KOPT-K1 (cell line): ENCODE data around the gene PHF8.

Experiments
- H3K27ac ChIP-seq: fragments of 200-600 bp; sonication (generic); 2 replicates; pipeline ENCODE4 v1.5.1; 2016; ENCODE audit warnings: antibody characterized with exemption, mild to moderate bottlenecking, low read depth, low read length; ENCODE audit not compliant: poor library complexity, severe bottlenecking
- H3K36me3 ChIP-seq: fragments of 200-600 bp; sonication (generic); 2 replicates; pipeline ENCODE4 v1.5.1; 2017; ENCODE audit warnings: antibody characterized with exemption, mild to moderate bottlenecking, low read length, moderate library complexity; ENCODE audit not compliant: insufficient read depth
- H3K9me3 ChIP-seq: fragments of 200-600 bp; sonication (generic); 2 replicates; pipeline ENCODE4 v1.5.1; 2017; ENCODE audit warnings: antibody characterized with exemption, low read length, mild to moderate bottlenecking; ENCODE audit not compliant: insufficient read depth, poor library complexity, severe bottlenecking

Gene PHF8

GRCh38 chrX:53969540-53969939 lies 74.7 kb downstream of the PHF8 start:
- Histone ChIP-seq H3K36me3 (peaks cover 20% of the 10 kb centered on the region), H3K9me3 (peaks cover 11% of the 10 kb centered on the region), H3K27ac (no peak overlapping the region)

GRCh38 chrX:53950130-53950733 lies 94.0 kb downstream of the PHF8 start:
- H3K27ac ChIP-seq, result no peak overlapping the region
- peaks cover 5% of the 10 kb centered on the region; the same call in 1 of the 2 replicates for H3K36me3 ChIP-seq
- H3K9me3 ChIP-seq, result no peaks in the 10 kb centered on the region

GRCh38 chrX:53940180-53940579 lies 104.1 kb downstream of the PHF8 start:
- Histone ChIP-seq H3K27ac (no peak overlapping the region), H3K36me3 (peaks cover 45% of the 10 kb centered on the region), H3K9me3 (no peaks in the 10 kb centered on the region)

GRCh38 chrX:53939127-53939526 lies 105.1 kb downstream of the PHF8 start:
- peaks cover 45% of the 10 kb centered on the region for H3K36me3 ChIP-seq
- no peak overlapping the region for H3K27ac ChIP-seq
- no peaks in the 10 kb centered on the region for H3K9me3 ChIP-seq

- H3K9me3 ChIP-seq, result no peaks in the 10 kb centered on the region
- no peak overlapping the region for H3K27ac ChIP-seq
- H3K36me3 ChIP-seq, result no peaks in the 10 kb centered on the region
These were observed 113.5 kb downstream of the PHF8 start for GRCh38 chrX:53930515-53931380.

GRCh38 chrX:53926030-53926429 lies 118.2 kb downstream of the PHF8 start:
- no peaks in the 10 kb centered on the region for H3K36me3 ChIP-seq
- H3K9me3 ChIP-seq, result no peaks in the 10 kb centered on the region
- H3K27ac ChIP-seq, result no peak overlapping the region

GRCh38 chrX:53918702-53919101 lies 125.6 kb downstream of the PHF8 start:
- H3K9me3 ChIP-seq, result no peaks in the 10 kb centered on the region
- H3K27ac ChIP-seq, result no peak overlapping the region
- H3K36me3 ChIP-seq, result no peaks in the 10 kb centered on the region

GRCh38 chrX:53900623-53901022 lies 143.7 kb downstream of the PHF8 start:
- Histone ChIP-seq H3K9me3 (no peaks in the 10 kb centered on the region), H3K27ac (no peak overlapping the region), H3K36me3 (no peaks in the 10 kb centered on the region)

GRCh38 chrX:53895270-53895669 lies 149.0 kb downstream of the PHF8 start:
- Histone ChIP-seq H3K9me3 (no peaks in the 10 kb centered on the region), H3K36me3 (no peaks in the 10 kb centered on the region), H3K27ac (no peak overlapping the region)
